GM10248 (cell line): Measurements from ENCODE around the gene RGL3.
"Not testable (repeated sequence)": the region's sequence is repeated elsewhere in the genome, so short reads cannot be mapped to it uniquely, and the experiment has no call there.

Experiments
- CTCF ChIA-PET: fragments of 300-600 bp; sonication (Branson Sonifier 250); formaldehyde crosslinking; extraction: SDS; loops from one replicate; lab custom pipeline; 2021; ENCODE audit warnings: antibody characterized with exemption; lab: Yijun Ruan, JAX
- POLR2A ChIA-PET: fragments of 350-650 bp; sonication (Branson Sonifier 250); formaldehyde crosslinking; extraction: SDS; loops from one replicate; lab custom pipeline; 2020; ENCODE audit warnings: antibody characterized with exemption; lab: Yijun Ruan, JAX
- DNase-seq: peaks from one replicate; pipeline ENCODE4 v3.0.0; 2012; ENCODE audit errors: extremely low spot score
- TF ChIP-seq, protein P1 (sequence below): IDR thresholded peaks from 2 replicates; pipeline ENCODE4 v1.5.1; 2012; ENCODE audit warnings: mild to moderate bottlenecking, low read depth; ENCODE audit errors: extremely low read depth, missing control alignments, control extremely low read depth

The RGL3 gene

DNA sequence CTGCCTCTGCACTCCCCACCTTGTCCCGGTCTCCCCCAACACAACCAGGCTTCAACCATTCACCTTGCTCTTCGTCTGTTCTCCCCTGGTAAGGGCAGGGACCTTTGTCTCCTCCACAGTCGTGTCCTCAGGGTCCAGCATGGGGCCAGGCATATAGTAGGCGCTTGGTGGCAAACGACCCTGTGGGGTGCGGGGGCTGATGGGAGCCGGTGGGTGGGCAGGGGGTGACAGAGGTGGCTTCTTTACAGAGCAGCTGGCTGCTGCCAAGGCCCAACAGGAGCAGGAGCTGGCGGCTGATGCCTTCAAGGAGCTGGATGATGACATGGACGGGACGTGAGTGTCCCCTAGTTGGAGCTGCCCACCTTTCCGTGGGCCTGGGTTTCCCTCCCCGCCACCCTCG is 26.0 kb upstream of the RGL3 start:
- POLR2A ChIA-PET, result interaction anchor here (0.9 kb wide), 1 partner anchor 165 kb away, joined by 3 read pairs; no protein-coding TSS in a partner anchor
- DNase-seq, result no peak
- CTCF ChIA-PET, result interaction anchor here (1.1 to 3.7 kb wide), 6 partner anchors 10 to 307 kb away, joined by 4 to 19 read pairs (median 6); partner anchors contain the start of genes ODAD3 and PRKCSH
- TF ChIP-seq, protein P1, sequence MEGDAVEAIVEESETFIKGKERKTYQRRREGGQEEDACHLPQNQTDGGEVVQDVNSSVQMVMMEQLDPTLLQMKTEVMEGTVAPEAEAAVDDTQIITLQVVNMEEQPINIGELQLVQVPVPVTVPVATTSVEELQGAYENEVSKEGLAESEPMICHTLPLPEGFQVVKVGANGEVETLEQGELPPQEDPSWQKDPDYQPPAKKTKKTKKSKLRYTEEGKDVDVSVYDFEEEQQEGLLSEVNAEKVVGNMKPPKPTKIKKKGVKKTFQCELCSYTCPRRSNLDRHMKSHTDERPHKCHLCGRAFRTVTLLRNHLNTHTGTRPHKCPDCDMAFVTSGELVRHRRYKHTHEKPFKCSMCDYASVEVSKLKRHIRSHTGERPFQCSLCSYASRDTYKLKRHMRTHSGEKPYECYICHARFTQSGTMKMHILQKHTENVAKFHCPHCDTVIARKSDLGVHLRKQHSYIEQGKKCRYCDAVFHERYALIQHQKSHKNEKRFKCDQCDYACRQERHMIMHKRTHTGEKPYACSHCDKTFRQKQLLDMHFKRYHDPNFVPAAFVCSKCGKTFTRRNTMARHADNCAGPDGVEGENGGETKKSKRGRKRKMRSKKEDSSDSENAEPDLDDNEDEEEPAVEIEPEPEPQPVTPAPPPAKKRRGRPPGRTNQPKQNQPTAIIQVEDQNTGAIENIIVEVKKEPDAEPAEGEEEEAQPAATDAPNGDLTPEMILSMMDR, result no peak

DNA sequence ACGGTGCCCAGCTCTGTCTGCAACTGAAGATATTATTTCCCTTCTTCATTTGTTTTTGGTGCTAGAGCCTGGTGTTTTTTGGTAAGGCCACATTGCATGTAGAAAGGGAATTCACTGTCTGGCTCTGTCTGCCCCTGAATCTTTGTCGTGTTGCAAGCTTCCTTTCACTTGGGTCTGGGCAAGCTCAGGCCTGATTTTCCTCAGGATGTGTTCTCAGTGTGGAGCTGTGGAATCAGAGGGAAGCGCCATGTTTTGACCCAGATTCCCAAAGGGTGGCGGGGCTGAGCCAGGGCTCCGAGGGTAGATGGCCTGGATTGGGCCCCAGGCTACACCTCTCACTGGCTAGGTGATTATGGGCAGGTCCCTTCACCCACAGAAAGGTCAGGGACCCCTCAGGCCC is 24.9 kb upstream of the RGL3 start:
- DNase-seq, result no peak
- CTCF ChIA-PET, result interaction anchor here (0.8 to 3.7 kb wide), 7 partner anchors 8 to 75 kb away, joined by 3 to 19 read pairs (median 5); partner anchors contain the start of genes EPOR, ODAD3 and PRKCSH
- TF ChIP-seq, protein P1, result no peak
- POLR2A ChIA-PET, result no interaction called here

DNA sequence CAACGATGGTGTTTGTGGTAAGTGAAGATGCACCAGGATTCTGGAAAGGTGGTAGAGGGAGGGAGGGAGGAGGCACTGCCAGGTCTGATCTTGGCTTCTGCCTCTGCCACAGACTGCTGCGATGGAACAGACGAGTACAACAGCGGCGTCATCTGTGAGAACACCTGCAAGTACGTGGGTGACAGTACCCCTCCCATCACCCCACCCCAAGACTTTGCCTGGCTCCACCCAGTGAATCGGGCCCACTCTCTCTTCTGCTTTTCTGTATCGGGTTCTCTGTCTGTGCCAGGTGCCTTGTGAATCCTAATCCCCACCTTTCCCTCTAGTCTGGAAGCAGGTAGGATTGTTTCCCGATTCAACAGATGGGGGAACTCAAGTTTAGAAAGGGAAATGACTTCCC is 18.8 kb upstream of the RGL3 start:
- DNase-seq, result no peak
- ChIA-PET CTCF (interaction anchor here (1.6 kb wide), 1 partner anchor 8 kb away, joined by 4 read pairs; no protein-coding TSS in a partner anchor), POLR2A (interaction anchor here (0.7 kb wide), 1 partner anchor 219 kb away, joined by 5 read pairs; no protein-coding TSS in a partner anchor)
- TF ChIP-seq, protein P1, result no peak

DNA sequence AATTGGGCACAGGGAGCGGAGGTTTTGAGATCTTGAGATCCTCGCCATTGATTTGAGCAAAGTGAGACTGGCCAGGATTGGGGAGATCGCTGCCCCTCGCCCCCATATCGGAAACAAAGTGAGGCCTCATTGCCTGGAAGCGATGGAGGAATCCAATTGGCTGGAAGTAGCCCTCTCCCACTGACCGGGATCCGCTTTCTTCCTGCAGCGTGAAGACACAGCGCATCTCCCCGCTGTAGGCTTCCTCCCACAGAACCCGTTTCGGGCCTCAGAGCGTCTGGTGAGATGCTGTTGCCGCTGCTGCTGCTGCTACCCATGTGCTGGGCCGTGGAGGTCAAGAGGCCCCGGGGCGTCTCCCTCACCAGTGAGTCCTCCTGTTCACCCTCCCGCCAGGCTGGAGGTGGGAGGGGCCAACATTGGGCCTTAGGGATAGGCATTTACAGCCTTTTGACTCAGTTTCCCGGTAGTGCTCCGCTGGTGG is 16.8 kb upstream of the RGL3 start:
- TF ChIP-seq, protein P1, result no peak
- no peak for DNase-seq
- POLR2A ChIA-PET, result interaction anchor here (0.6 to 1.0 kb wide), 3 partner anchors 55 to 1572 kb away, joined by 5 to 6 read pairs (median 6); no protein-coding TSS in a partner anchor
- CTCF ChIA-PET, result interaction anchor here (0.6 to 2.9 kb wide), 21 partner anchors 9 to 342 kb away, joined by 3 to 37 read pairs (median 6); partner anchors contain the start of genes EPOR, RGL3 and SWSAP1

DNA sequence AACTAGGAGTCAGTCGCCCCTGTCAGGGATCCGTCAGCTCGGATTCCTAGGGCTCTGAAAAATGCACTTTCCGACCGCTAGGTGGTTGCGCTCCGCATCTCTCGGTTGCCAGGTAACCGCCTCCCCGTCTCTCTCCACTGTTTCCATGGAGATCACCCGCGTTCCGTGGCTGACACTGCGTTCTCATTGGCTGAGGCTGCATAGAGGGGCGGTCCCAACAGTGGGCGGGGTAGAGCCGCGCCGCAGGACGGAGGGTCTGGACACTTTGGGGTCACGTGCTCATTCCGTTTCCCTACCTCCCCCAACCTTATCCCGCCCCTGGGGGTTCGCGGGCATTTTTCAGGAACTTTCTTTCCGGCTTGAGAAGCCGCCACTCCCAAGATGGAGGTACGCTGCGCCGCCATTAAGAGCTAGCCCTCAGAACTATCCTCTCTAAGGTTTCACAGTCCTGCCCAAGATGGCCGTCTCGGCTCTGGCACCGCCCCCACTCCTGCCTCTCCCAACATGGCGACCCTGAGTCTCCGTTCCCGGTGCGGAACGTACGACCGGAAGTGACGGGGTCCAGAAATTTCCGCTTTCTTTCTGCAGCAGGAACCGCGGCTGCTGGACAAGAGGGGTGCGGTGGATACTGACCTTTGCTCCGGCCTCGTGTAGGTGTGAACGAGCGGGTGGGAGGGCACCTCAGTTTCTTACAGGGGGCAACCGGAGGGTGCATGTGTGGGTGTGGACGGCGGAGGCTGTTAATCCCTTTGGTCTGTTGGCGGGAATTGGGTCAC is 16.1 kb upstream of the RGL3 start, which contains the start of the genes ODAD3 and PRKCSH:
Gene ODAD3, minus strand, starts transcription at position 65 of the 776 bp plus-strand sequence. CDS start 105 bp downstream, outside the sequence.
Gene PRKCSH, plus strand, starts transcription at position 579 of the 776 bp plus-strand sequence. CDS start 483 bp downstream, outside the sequence.
- TF ChIP-seq, protein P1, result peak; percentile 78
- ChIA-PET POLR2A (interaction anchor here (0.5 to 1.0 kb wide), 5 partner anchors 33 to 1571 kb away, joined by 3 to 6 read pairs (median 5); no protein-coding TSS in a partner anchor), CTCF (interaction anchor here (0.6 to 2.9 kb wide), 24 partner anchors 9 to 341 kb away, joined by 3 to 37 read pairs (median 5); partner anchors contain the start of genes EPOR, RGL3 and SWSAP1)
- peak; percentile 99 for DNase-seq

DNA sequence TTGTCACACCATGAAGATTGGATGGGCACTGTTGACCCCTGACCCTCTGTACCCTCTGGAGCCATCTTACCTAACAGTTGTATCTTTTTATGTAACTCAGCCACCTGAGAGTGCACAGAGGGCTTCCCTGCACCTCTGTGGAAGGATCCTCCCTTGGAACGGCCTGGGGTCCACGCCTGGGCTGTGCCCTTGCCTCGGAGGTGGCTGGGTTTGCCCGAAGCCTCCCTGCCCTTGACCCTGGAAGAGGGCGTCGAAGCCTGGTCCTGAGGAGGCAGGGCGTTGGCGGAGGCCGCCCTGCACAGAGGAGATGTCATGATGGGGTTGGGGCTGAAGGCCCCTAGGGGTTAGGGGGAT is 15.6 kb upstream of the RGL3 start:
- CTCF ChIA-PET, result interaction anchor here (0.7 to 2.9 kb wide), 19 partner anchors 8 to 137 kb away, joined by 3 to 37 read pairs (median 7); partner anchors contain the start of genes EPOR, RGL3 and SWSAP1
- POLR2A ChIA-PET, result interaction anchor here (0.5 to 1.0 kb wide), 3 partner anchors 32 to 1298 kb away, joined by 3 to 6 read pairs (median 4); no protein-coding TSS in a partner anchor
- DNase-seq, result no peak
- TF ChIP-seq, protein P1, result no peak

DNA sequence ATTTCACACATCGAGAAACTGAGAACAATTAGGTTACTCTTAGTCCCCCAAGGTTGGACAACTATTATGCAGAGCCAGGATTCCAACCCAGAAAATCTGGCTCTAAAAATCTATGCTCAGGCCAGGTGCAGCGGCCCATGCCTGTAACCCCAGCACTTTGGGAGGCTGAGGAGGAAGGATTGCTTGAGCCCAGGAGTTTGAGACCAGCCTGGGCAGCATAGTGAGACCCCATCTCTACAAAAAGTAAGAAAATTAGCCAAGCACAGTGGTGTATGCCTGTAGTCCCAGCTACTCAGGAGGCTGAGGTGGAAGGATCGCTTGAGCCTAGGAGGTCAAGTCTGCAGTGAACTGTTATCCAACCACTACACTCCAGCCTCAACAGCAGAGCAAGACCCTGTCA is 14.4 kb upstream of the RGL3 start:
- POLR2A ChIA-PET, result not testable (repeated sequence)

More for the DNA sequence above, 14.4 kb upstream of the RGL3 start:
- CTCF ChIA-PET, result interaction anchor here (1.4 to 2.9 kb wide), 2 partner anchors 11 to 17 kb away, joined by 3 to 37 read pairs; no protein-coding TSS in a partner anchor
- DNase-seq, result not testable (repeated sequence)
